Measurements from ENCODE around the gene SYT3.
"Not testable (repeated sequence)": the region's sequence is repeated elsewhere in the genome, so short reads cannot be mapped to it uniquely, and the experiment has no call there.

DNA sequence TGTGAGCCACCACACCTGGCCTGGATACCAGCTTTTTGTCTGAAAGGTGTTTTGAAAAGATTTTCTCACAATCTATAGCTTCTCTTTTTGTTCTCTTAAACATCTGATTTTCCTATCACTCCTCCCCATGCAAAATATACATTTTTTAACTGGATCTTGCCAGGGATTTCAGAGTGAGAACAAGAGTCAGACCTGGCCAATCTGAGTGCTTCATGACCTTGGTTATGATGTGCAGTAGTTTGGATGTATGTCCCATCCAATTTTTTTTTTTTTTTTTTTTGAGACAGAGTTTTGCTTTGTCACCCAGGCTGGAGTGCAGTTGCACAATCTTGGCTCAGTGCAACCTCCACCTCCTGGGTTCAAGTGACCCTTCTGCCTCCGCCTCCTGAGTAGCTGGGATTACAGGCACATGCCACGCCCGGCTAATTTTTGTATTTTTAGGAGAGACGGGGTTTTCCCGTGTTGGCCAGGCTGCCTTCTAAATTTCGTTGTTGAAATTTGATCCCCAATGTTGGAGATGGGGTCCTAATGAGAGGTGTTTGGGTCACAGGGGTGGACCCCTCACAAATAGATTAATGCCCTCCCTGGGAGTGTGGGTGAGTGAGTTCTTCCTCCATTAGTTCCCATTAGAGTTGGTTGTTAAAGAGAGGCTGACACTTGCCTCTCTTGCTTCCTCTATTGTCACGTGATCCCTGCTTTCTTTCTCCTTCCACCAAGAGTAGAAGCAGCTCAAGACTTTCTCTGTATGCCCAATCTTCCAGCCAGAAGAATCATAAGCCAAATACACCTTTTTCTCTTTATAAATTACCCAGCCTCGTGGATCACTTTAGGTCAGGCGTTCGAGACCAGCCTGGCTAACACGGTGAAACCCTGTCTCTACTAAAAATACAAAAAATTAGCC lies 26.9 kb downstream of the SYT3 start:
- TF ChIP-seq, protein P1, sequence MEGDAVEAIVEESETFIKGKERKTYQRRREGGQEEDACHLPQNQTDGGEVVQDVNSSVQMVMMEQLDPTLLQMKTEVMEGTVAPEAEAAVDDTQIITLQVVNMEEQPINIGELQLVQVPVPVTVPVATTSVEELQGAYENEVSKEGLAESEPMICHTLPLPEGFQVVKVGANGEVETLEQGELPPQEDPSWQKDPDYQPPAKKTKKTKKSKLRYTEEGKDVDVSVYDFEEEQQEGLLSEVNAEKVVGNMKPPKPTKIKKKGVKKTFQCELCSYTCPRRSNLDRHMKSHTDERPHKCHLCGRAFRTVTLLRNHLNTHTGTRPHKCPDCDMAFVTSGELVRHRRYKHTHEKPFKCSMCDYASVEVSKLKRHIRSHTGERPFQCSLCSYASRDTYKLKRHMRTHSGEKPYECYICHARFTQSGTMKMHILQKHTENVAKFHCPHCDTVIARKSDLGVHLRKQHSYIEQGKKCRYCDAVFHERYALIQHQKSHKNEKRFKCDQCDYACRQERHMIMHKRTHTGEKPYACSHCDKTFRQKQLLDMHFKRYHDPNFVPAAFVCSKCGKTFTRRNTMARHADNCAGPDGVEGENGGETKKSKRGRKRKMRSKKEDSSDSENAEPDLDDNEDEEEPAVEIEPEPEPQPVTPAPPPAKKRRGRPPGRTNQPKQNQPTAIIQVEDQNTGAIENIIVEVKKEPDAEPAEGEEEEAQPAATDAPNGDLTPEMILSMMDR (conservative IDR thresholded peaks at IDR 0.05; ENCODE audit: low read depth, low read length) = not testable (repeated sequence)
- TF ChIP-seq EZH2 (IDR thresholded peaks at IDR 0.05; ENCODE audit: low read length, unreplicated experiment); EZH2phosphoT487 (IDR thresholded peaks at IDR 0.05; ENCODE audit: borderline replicate concordance, low read length): not testable (repeated sequence)
